SH-SY5Y (cell line): Measurements from ENCODE around the gene DOC2A.

Source experiments
- GATA2 ChIP-seq: IDR thresholded peaks from 2 replicates; pipeline ENCODE4 v1.6.1; 2011; ENCODE audit warnings: mild to moderate bottlenecking, low read depth, low read length
- GATA3 ChIP-seq: IDR thresholded peaks from 2 replicates; pipeline ENCODE4 v1.6.1; 2011; ENCODE audit warnings: low read depth, mild to moderate bottlenecking, low read length, moderate library complexity

DOC2A gene

DNA sequence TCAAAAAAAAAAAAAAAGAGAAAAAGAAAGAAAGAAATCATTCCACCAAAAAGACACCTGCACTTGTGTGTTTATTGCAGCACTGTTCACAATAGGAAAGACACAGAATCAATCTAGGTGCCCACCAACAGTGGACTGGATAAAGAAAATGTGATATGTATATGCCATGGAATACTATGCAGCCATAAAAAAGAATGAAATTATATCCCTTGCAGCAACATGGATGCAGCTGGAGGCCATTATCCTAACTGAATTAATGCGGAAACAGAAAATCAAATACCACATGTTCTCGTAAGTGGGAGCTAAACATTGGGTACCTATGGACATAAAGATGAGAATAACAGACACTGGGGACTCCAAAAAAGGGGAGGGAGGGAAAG lies 6.4 kb upstream of the DOC2A start:
- TF ChIP-seq GATA2 (no peak), GATA3 (no peak)

DNA sequence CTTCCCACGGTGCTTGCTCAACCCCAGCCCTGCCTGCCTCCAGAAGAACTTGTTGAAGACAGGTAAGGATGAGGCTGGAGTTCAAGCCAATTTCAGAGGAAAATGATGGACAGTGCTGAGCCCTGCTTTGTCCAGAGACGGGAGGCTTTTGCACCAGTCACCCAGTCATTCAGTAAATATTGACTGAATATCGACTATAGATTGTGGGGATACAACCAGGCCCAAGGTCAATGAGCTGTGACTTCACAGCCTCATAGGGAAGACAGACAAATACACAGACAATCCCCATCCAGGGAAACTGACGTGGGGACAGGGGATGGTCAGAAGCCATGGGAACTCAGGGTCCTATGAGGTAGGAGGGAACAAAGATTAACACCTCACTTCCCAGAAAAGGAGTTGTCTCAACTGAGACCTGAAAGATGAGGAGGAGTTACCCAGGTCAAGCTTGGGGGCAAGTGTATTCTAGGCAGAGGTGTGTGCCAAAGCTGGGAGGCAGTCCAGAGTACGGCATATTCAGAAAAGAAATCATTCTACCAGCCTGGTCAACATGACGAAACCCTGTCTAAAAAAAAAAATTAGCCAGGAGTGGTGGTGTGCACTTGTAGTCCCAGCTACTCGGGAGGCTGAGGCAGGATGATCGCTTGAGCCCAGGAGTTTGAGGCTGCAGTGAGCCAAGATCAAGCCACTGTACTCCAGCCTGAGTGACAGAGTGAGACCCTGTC lies 5.9 kb upstream of the DOC2A start:
- TF ChIP-seq GATA3: no peak
- no peak for TF ChIP-seq GATA2

DNA sequence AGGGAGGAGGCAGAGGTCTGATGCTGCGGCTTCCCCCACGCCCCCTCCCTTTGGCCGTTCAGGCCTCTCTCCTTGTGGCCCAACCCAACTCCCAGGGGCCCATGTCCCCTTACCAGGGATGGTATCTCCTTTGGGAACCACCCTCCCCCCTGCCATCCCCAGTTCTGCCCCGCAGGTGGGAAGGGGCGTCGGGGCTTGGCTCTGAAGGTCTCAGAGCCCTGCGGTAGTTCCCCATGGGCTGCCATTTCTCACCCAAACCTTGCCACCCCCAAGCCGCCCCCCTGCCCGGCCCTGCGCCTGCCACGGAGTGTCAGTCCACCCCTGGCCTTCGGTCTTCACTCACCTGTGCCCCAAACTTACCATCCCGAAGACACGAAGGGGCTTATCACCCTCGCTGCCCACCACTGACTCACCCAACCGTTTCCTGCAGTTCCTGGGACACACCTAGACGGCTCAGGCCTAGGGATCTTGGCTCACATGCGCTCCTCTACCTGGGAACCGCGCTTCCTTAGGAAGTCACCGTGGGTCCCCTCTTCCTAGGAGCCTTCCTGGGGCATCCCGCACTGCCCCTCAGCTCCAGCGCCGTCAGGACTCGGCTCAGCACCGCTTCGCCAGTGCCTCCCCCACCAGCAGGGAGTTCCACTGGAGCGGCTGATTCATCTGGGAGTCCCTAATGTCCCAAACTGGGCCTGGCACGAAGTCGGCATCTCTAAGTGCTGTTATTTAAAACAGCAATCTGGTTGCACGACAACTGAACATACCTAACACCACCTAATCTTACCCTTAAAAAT lies 1.1 kb upstream of the DOC2A start:
- TF ChIP-seq GATA2 (no peak), GATA3 (no peak)

DNA sequence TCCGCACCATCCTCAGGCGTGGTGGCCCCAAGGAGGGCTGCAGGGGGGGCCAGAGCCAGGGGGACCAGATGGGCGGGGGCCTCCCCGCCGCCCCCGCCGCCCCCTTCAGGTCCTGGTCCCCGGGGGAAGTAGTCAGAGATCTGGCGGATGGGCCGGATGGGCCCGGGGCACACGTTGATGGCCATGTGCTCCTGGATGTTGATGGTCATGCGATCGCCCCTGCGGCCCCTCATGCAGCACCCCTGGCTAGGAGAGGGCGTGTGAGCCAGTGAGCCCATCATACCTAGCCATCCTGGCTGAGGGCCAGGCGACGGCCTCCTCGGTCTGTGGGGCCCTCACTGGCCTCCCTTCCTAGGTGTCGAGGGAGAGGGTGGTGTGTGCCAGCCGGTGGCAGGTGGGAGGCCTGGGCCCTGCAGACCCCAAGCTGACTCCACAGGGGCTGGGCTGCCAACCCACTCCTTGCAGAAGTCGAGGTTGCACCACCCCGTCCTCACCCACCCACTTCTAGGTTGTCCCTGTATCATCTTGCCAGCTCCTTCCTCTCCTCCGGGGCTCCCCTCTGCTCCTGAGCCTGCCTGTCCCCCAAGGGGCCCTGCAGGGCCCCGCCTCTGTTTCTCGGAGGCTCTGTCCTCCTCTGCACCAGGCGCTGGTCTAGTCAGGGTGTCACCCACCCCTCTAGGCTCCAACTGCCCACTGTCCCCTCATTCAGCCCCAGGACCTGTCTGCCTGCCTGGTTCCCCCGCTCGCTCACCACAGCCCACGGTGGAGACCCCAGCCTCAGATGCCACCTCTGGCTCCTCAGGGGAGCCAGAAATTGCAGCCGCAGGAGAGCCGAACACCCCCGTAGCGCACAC lies 610 bp downstream of the DOC2A start:
- TF ChIP-seq GATA2 (no peak), GATA3 (no peak)

DNA sequence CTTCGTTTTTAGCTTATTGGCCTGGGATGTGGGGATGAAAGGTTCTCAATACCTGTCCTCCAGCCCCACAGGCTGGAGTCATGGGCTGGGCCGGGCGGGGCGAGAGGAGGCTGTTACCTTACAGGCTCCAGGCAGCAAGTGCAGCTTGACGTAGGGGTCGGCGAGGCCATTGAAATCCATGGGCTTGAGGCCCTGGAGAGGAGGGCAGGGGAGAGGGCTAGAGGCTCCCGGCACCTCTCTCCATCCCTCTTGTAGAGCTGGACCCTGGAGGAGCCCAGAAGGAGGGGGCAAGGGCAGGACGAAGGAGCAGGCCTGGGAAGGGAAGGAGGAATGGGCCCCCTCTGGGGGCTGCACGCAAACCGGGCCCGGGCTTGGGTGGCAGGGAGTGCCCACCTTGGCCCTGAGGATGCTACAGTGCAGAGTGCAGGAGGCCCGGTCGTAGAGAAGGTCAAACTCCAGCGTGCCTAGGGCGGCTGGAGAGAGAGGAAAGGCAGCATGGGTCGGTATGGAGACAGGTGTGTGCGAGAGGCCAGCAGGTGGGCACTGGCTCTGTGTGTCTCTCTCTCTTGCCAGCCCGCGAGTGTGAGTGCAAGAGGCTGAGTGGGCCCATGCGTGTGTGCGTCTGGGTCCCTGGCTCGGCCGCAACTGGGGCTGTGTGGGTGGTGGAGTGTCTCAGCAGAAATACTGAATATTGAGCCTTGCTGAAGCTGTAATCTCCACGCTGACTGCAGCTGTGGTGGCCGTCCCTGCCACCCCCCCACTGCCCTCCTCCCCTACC lies 1.6 kb downstream of the DOC2A start:
- TF ChIP-seq GATA3: no peak

DNA sequence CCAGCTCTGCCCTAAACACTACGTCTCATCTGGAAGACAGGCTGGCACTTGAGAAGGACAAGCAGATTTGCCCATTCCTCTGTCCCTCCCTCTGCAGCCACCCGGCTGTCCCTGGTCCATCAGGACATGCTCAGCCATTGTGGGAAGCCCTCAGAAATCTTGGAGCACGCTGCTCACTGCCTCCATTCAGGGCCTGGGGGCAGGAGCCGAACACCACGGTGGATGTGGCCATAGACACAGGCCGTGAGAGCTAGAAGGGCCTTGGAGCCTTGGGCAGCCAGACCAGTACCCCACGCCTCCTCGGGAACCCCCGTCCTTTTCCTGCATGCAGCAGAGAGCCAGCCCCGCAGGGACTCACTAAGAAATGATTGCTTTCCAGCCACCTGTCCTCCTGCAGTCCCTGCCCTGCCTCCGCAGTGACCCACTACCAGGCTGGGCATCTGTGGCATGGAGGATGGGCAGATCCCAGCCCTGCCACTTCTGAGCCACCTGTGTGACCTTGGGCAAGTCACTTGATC lies 3.4 kb downstream of the DOC2A start:
- no peak for TF ChIP-seq GATA3
- TF ChIP-seq GATA2: no peak

DNA sequence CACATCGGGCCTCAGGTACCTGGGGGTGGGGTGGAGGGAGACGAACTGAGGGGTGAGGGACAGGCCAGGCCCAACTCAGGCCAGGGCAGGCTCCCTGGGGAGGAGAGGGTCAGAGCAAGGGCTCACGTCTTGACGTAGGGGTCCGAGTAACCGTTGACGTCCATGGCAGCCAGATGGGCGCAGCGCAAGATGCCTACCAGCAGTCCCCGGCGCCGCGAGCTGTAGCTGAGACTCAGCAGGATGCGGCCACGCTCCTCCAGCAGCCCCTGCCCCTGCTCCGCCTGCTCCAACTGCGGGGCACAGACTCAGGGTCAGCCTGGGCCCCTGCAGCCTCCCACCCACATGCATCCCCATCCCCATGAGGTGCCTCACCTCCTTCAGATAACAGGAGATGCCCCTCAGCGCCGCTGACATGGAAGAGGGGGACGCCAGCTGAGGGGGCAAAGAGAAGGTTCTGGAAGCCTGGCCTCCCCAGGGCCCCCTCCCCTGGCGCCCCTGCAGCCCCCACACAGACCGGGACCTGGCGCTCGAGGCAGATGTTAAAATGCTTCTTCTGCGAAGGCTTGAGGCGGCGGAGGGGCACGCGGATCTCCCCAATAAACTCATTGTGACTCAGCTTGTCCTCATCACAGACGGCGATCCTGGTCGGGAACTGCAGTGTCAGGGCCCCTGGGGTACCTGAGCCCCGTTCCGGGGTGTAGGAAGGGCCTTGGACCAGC lies 4.0 kb downstream of the DOC2A start:
- TF ChIP-seq GATA3 (no peak), GATA2 (no peak)

DNA sequence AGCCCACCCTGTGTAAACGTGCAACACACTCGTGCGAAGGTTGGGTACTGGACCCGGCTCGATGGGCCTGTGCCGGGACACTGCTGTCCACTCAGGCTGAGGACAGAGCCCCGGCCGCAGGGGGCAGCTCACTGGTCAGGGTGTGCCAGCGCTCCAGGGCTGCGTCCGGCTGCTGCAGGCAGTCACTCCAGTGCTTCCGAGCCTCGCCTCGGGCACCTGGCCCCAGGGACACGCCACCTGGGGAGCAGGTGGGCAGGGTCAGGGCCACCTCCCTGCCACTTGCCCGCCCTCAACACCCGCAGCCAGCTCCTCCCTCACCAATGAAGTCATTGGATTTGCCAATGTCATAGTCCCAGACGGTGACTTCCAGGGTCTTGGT lies 4.7 kb downstream of the DOC2A start:
- TF ChIP-seq GATA3 (no peak), GATA2 (no peak)

DNA sequence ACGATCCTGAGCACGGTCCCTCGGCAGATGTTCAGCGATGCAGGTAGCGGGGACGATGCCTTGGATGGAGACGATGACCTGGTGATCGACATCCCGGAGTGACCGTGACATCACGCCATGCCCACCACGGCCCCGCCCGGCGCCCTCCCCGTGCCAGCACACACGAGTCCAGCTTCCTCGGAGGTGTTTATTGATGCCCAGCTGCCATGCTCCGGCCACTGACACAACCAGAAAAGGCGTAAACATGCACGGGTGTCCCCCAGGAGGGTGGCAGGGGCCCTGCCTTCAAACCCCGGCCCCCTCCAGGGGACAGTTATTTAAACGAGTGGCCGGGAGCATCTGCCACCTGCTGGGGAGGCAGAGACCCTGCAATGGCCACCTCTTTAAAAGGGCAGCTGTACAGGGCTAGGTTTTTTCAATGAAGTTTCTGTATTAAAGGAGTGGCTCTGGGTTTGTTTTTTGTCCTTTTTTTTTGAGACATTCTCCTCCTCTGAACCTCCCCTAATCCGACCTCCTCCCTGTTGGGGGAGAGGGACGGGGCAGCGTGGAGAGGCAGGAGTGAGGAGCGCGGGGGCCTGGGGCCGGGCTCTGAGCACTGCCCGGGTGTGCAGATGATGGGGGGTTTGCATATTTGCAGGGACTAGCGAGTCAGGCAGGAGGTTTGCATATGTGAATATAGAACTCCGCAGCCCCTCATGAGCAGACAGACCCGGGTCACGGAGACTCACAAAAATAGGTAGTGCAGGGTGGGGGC lies 5.3 kb downstream of the DOC2A start:
- TF ChIP-seq GATA2 (no peak), GATA3 (no peak)

DNA sequence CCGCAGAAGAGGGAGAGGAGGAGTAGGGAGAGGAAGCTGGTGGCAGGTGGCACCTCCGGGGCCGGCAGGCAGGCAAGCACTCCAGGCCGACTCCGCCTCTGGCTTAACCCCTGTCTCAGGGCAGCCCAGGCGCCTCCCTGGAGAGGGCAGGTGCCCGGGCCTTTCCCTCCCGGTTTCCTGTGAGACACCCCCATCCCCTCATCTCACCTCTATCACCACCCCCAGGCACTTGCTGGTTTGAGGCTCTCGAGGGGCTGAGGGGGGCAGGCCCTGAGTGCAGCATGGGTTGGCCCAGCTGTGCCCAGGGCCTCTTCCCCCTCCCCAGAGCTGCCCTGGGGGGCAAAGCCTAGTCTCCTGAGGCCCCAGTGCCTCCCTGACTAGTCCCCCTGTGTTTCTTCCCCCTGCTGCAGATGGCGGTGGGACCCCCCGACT lies 6.0 kb downstream of the DOC2A start:
- TF ChIP-seq GATA3 (no peak), GATA2 (no peak)

DNA sequence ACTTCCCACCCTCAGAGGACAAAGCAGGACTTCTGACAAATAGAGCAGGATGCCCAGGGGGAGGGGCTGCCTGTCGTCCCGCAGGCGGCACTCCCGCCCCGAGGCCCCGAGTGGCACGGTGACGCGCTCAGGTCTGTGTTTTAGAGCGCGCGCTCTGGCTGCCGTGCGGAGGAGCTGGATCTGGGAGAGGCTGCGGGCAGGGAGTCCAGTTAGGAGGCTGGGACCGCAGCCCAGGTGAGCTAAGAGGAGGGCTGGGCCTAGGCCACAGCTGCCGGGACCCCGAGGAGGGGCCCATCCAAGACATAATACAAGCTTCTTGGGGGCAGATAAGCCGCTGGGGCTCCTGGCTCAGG lies 6.4 kb downstream of the DOC2A start:
- TF ChIP-seq GATA2 (no peak), GATA3 (no peak)

DNA sequence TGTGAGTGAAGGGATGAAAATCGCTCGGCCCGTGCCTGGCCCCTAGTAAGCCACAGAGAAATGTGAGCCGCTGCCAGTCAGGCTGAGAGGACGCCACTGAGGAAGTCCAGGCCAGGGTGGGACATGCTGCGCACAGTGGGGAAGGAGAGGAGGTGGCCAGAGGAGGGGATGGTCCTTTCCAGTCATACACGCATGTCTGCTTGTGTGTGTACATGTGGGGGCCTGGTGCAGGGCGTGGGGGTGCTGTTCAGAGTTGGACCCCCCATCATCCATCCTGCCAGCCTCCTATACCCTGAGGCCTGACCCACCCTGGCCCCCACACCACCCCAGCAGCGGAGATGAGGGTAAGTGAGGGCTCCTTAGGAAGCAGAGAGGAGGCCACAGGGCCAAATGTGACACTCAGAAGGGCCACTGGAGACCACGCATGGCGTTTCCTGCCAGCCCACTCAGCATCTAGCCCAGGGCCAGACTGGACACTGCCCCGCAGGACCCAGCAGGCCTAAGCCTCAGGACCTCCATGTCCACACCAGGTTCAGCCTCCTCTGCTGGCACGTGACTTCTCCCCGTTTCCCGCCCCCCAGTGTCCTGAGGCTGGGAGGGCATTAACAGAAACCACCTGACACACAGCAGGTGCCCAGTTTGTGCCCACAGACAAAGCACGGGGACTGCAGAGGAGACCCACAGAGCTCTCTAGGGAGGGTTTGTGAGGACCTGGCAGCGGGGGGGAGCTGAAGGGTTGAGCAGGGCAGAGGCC lies 7.0 kb downstream of the DOC2A start:
- TF ChIP-seq GATA2: no peak
- no peak for TF ChIP-seq GATA3

DNA sequence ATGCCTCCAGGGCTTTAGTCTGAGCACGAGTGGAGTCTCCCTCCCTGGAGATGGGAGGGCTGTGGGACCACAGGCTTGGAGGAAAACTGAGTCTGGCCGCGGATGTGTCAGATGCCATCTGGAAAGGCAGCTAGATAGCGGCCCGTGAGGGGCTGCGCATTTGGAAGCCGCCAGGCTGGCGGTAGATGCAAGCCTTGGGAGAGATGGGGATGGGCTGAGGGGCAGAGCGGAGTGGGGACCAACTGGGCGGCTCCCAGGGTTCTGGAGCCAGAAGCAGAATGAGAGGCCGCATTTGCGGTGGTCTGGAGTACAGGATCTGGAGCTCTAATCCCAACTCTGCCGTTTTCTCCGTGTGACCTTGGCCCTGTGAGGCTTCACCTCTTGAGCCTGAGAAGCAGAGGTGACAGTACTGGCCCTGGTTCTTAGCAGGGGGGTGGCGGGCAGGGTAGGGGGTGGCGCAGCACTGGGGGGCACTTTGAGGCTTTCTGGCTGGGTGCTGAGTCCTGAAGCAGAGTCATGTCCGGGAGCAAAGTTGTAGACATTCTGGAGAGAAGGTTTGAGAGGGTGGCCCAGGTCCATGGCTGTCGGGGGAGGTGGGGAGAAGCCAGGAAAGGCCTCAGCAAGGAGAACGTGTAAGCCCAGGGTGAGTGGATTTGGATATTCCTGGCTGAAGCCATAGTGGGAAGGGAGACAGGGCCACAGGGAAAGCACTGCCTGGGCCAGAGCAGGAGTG lies 8.0 kb downstream of the DOC2A start:
- TF ChIP-seq GATA2: no peak
